Panc1 (cell line): ENCODE measurements around the gene MDH2.

Source experiments
- CTCF ChIP-seq: fragments of 450-650 bp; IDR thresholded peaks from 2 replicates; pipeline ENCODE4 v1.5.1; 2017; ENCODE audit warnings: mild to moderate bottlenecking
- POLR2AphosphoS5 ChIP-seq: IDR thresholded peaks from 2 replicates; pipeline ENCODE4 v1.6.1; 2012; ENCODE audit warnings: mild to moderate bottlenecking, low read depth, low read length, moderate library complexity
- SIN3A ChIP-seq: IDR thresholded peaks from 2 replicates; pipeline ENCODE4 v1.6.1; 2012; ENCODE audit warnings: low read depth, mild to moderate bottlenecking, low read length, moderate library complexity, borderline replicate concordance; ENCODE audit not compliant: insufficient read depth
- TCF7L2 ChIP-seq: IDR thresholded peaks from 2 replicates; pipeline ENCODE4 v1.6.1; 2011; ENCODE audit warnings: mild to moderate bottlenecking, low read depth, low read length, inconsistent platforms

- TF ChIP-seq CTCF: peak; percentile 88
- no peak for TF ChIP-seq TCF7L2
- TF ChIP-seq SIN3A: no peak
- TF ChIP-seq POLR2AphosphoS5: no peak
Measured at GRCh38 chr7:76020031-76020714, 27.7 kb upstream of the MDH2 start.
